WTC11 (cell line): ENCODE data around the gene CPSF2.

Experiments used
- CREM ChIP-seq: sonication (generic); formaldehyde crosslinking; IDR thresholded peaks from 2 replicates; pipeline ENCODE4 v1.8.1; 2022; ENCODE audit warnings: mild to moderate bottlenecking, missing genetic modification reagents, moderate library complexity
- FOXK1 ChIP-seq: sonication (generic); formaldehyde crosslinking; IDR thresholded peaks from 2 replicates; pipeline ENCODE4 v1.8.0; 2022; ENCODE audit warnings: mild to moderate bottlenecking, moderate library complexity, missing genetic modification reagents
- JUN ChIP-seq: sonication (generic); formaldehyde crosslinking; IDR thresholded peaks from 2 replicates; pipeline ENCODE4 v1.8.0; 2023; ENCODE audit warnings: mild to moderate bottlenecking, missing genetic modification reagents
- NFYB ChIP-seq: sonication (generic); formaldehyde crosslinking; conservative IDR thresholded peaks from 2 replicates; pipeline ENCODE4 v1.8.0; 2022; ENCODE audit warnings: low read depth, missing genetic modification reagents
- TEAD4 ChIP-seq: sonication (generic); formaldehyde crosslinking; IDR thresholded peaks from 2 replicates; pipeline ENCODE4 v1.8.0; 2022; ENCODE audit warnings: mild to moderate bottlenecking, missing genetic modification reagents
- TF ChIP-seq, protein P1 (sequence below): fragments of 200-600 bp; IDR thresholded peaks from 2 replicates; pipeline ENCODE4 v1.8.0; 2022; ENCODE audit warnings: antibody characterized with exemption
- TF ChIP-seq, protein P2 (sequence below): sonication (generic); formaldehyde crosslinking; IDR thresholded peaks from 2 replicates; pipeline ENCODE4 v1.8.1; 2022; ENCODE audit warnings: mild to moderate bottlenecking, missing genetic modification reagents, moderate library complexity, borderline replicate concordance
- TF ChIP-seq, protein P3 (sequence below): sonication (generic); formaldehyde crosslinking; IDR thresholded peaks from 2 replicates; pipeline ENCODE4 v1.8.0; 2022; ENCODE audit warnings: mild to moderate bottlenecking, missing genetic modification reagents
- TF ChIP-seq, protein P4 (sequence below): sonication (generic); formaldehyde crosslinking; IDR thresholded peaks from 2 replicates; pipeline ENCODE4 v1.8.1; 2023; ENCODE audit warnings: mild to moderate bottlenecking, missing genetic modification reagents
- TF ChIP-seq, protein P5 (sequence below): sonication (generic); formaldehyde crosslinking; conservative IDR thresholded peaks from 2 replicates; pipeline ENCODE4 v1.8.1; 2022; ENCODE audit warnings: mild to moderate bottlenecking, missing genetic modification reagents

DNA sequence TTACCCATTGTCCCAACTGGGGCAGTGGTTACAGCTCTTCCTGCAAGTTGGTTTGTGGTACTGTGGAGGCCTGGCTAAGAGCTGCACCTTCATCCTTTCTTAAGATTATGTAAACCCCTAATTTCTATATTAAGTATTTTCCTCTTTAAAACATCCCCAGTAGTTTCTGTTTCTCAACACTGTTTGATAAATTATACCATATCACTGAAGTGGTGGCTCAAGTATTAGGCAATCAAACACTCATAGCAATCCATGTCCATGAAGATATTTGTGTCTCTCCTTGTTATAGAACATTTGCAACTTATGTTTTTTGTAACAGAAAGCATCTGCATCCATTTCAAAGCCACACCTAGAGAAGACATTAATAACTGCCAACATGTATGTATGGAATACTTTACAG, 47.2 kb upstream of the CPSF2 start:
- TF ChIP-seq, protein P1, sequence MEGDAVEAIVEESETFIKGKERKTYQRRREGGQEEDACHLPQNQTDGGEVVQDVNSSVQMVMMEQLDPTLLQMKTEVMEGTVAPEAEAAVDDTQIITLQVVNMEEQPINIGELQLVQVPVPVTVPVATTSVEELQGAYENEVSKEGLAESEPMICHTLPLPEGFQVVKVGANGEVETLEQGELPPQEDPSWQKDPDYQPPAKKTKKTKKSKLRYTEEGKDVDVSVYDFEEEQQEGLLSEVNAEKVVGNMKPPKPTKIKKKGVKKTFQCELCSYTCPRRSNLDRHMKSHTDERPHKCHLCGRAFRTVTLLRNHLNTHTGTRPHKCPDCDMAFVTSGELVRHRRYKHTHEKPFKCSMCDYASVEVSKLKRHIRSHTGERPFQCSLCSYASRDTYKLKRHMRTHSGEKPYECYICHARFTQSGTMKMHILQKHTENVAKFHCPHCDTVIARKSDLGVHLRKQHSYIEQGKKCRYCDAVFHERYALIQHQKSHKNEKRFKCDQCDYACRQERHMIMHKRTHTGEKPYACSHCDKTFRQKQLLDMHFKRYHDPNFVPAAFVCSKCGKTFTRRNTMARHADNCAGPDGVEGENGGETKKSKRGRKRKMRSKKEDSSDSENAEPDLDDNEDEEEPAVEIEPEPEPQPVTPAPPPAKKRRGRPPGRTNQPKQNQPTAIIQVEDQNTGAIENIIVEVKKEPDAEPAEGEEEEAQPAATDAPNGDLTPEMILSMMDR: no peak
- no peak for TF ChIP-seq TEAD4 (CRISPR knock-in tag)
- TF ChIP-seq, protein P2, sequence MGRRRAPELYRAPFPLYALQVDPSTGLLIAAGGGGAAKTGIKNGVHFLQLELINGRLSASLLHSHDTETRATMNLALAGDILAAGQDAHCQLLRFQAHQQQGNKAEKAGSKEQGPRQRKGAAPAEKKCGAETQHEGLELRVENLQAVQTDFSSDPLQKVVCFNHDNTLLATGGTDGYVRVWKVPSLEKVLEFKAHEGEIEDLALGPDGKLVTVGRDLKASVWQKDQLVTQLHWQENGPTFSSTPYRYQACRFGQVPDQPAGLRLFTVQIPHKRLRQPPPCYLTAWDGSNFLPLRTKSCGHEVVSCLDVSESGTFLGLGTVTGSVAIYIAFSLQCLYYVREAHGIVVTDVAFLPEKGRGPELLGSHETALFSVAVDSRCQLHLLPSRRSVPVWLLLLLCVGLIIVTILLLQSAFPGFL (CRISPR knock-in tag): no peak
- no peak for TF ChIP-seq NFYB (CRISPR knock-in tag)
- TF ChIP-seq CREM: no peak
- TF ChIP-seq JUN (CRISPR knock-in tag): no peak
- TF ChIP-seq, protein P3, sequence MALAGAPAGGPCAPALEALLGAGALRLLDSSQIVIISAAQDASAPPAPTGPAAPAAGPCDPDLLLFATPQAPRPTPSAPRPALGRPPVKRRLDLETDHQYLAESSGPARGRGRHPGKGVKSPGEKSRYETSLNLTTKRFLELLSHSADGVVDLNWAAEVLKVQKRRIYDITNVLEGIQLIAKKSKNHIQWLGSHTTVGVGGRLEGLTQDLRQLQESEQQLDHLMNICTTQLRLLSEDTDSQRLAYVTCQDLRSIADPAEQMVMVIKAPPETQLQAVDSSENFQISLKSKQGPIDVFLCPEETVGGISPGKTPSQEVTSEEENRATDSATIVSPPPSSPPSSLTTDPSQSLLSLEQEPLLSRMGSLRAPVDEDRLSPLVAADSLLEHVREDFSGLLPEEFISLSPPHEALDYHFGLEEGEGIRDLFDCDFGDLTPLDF: no peak
- no peak for TF ChIP-seq FOXK1 (CRISPR knock-in tag)
- TF ChIP-seq, protein P4, sequence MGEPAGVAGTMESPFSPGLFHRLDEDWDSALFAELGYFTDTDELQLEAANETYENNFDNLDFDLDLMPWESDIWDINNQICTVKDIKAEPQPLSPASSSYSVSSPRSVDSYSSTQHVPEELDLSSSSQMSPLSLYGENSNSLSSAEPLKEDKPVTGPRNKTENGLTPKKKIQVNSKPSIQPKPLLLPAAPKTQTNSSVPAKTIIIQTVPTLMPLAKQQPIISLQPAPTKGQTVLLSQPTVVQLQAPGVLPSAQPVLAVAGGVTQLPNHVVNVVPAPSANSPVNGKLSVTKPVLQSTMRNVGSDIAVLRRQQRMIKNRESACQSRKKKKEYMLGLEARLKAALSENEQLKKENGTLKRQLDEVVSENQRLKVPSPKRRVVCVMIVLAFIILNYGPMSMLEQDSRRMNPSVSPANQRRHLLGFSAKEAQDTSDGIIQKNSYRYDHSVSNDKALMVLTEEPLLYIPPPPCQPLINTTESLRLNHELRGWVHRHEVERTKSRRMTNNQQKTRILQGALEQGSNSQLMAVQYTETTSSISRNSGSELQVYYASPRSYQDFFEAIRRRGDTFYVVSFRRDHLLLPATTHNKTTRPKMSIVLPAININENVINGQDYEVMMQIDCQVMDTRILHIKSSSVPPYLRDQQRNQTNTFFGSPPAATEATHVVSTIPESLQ: no peak
- TF ChIP-seq, protein P5, sequence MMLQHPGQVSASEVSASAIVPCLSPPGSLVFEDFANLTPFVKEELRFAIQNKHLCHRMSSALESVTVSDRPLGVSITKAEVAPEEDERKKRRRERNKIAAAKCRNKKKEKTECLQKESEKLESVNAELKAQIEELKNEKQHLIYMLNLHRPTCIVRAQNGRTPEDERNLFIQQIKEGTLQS (CRISPR knock-in tag): no peak
